ENCODE measurements around the gene USP37.

The USP37 gene

DNA sequence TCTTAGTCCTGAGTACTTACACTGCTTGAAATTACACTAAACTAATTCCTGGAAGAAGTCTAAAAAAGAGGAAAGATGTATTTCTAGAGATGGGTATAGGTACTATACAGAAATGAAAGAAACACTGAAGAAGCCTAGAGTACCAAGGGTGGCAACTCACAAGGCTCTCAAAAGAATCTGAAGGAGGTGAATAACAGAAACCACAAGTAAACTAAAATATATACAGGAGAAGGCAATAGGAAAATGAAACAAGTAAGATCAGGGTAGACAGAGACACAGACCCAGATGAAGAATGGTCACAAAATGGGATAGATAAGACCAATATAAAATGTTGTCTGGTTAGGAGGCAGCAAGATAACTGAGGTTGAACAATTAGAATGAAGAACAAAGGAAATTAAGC is 59.9 kb downstream of the USP37 start:
- DNase-seq (ENCODE audit: low read depth, low spot score), result no peak
- Histone ChIP-seq H3K9me3 (ENCODE audit: insufficient read depth, low read length) (no peaks in the 10 kb centered on the region), H3K36me3 (ENCODE audit: insufficient read depth, insufficient read length, low read length) (peaks cover 39% of the 10 kb centered on the region), H3K4me1 (ENCODE audit: insufficient read depth, insufficient read length) (no peaks in the 10 kb centered on the region), H3K4me3 (ENCODE audit: insufficient read length, low read depth) (no peak overlapping the region), H3K27me3 (ENCODE audit: insufficient read depth, insufficient read length) (no peaks in the 10 kb centered on the region), H3K9ac (ENCODE audit: insufficient read length, low read depth) (no peak overlapping the region)
- no peak for TF ChIP-seq YY1 (IDR thresholded peaks at IDR 0.05; ENCODE audit: insufficient read depth, insufficient read length)
- no peak for TF ChIP-seq ZNF274 (IDR thresholded peaks at IDR 0.05; ENCODE audit: low read depth, low read length)
- TF ChIP-seq SUZ12 (IDR thresholded peaks at IDR 0.05; ENCODE audit: extremely low read depth, insufficient read depth, insufficient read length), result no peak

DNA sequence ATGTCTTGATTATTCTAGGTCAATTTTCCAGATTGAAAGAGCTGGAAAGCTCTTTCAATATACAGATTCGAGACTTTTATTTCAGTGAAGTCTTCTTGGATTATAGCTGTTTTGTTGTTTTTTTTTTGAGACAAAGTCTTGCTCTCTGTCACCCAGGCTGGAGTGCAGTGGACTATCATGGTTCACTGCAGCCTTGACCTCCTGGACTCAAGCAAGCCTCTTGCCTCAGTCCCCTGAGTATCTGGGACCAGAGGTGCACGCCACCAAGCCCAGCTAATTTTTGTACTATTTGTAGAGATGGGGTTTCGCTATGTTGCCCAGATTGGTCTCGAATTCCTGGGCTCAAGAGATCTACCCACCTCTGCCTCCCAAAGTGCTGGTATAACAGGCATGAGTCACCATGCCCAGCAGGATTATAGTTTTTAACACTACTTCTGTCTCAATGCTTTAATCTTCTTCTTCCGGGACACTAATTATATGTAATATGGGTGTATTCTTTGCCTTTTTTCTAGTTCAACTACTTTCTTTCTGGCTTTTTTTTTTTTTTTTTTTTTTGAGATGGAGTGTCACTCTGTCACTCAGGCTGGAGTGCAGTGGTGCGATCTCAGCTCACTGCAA is 62.3 kb downstream of the USP37 start:
- no peaks in the 10 kb centered on the region for H3K27me3 ChIP-seq (ENCODE audit: insufficient read depth, insufficient read length)
- no peak for DNase-seq (ENCODE audit: low read depth, low spot score)
- H3K9me3 ChIP-seq (ENCODE audit: insufficient read depth, low read length), result no peaks in the 10 kb centered on the region
- TF ChIP-seq ZNF274 (IDR thresholded peaks at IDR 0.05; ENCODE audit: low read depth, low read length) (no peak), YY1 (IDR thresholded peaks at IDR 0.05; ENCODE audit: insufficient read depth, insufficient read length) (no peak), SUZ12 (IDR thresholded peaks at IDR 0.05; ENCODE audit: extremely low read depth, insufficient read depth, insufficient read length) (no peak)
- H3K9ac ChIP-seq (ENCODE audit: insufficient read length, low read depth), result no peak overlapping the region
- H3K4me1 ChIP-seq (ENCODE audit: insufficient read depth, insufficient read length), result no peaks in the 10 kb centered on the region
- no peak overlapping the region for H3K4me3 ChIP-seq (ENCODE audit: insufficient read length, low read depth)
- H3K36me3 ChIP-seq (ENCODE audit: insufficient read depth, insufficient read length, low read length), result peaks cover 34% of the 10 kb centered on the region

DNA sequence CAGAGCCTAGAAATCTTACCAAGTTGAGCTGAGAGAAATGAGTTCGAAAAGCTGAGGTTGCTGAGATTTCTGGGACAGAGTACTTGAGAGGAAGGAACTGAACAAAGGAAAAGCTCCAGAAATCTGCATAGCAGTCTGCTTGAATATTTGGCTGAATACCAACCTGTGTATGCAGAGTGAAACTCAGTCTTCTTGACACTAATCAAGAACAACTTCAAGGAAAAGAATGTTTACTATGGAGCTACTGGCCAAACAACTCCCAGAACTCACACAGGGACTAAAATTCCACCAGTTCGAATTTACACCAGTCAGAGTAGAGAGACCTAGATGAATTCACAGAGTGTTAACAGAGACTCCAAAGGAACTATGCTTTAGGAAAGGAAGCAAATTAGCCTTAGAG is 66.5 kb downstream of the USP37 start:
- no peaks in the 10 kb centered on the region for H3K27me3 ChIP-seq (ENCODE audit: insufficient read depth, insufficient read length)
- peaks cover 43% of the 10 kb centered on the region for H3K36me3 ChIP-seq (ENCODE audit: insufficient read depth, insufficient read length, low read length)
- H3K4me1 ChIP-seq (ENCODE audit: insufficient read depth, insufficient read length), result no peaks in the 10 kb centered on the region
- H3K4me3 ChIP-seq (ENCODE audit: insufficient read length, low read depth), result no peak overlapping the region
- DNase-seq (ENCODE audit: low read depth, low spot score), result peak; percentile 77
- TF ChIP-seq ZNF274 (IDR thresholded peaks at IDR 0.05; ENCODE audit: low read depth, low read length) (no peak), SUZ12 (IDR thresholded peaks at IDR 0.05; ENCODE audit: extremely low read depth, insufficient read depth, insufficient read length) (no peak), YY1 (IDR thresholded peaks at IDR 0.05; ENCODE audit: insufficient read depth, insufficient read length) (no peak)
- H3K9ac ChIP-seq (ENCODE audit: insufficient read length, low read depth), result no peak overlapping the region
- no peaks in the 10 kb centered on the region for H3K9me3 ChIP-seq (ENCODE audit: insufficient read depth, low read length)

DNA sequence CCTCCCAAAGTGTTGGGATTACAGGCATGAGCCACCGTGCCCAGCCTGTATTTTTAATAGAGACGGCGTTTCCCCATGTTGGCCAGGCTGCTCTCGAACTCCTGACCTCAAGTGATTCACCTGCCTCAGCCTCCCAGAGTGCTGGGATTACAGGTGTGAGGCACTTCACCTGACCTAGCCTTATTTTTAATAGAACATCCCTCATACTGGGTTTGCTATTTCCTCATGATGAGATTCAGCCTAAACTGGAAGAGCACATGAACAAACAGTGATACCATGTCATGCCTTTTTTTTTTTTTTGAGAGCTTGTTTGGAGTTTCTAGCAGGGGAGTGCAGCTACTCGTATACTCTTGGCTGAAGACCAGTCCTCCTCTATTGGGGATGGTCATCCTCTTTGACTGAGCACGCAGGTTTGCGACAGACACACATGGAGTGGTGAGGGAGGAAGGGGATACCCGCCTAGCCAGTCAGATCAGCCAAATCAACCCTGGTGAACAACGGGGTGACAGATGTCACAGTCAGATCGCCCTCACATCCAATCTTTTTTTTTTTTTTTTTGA is 67.6 kb downstream of the USP37 start:
- Histone ChIP-seq H3K36me3 (ENCODE audit: insufficient read depth, insufficient read length, low read length) (peaks cover 51% of the 10 kb centered on the region), H3K9ac (ENCODE audit: insufficient read length, low read depth) (no peak overlapping the region), H3K9me3 (ENCODE audit: insufficient read depth, low read length) (no peaks in the 10 kb centered on the region), H3K4me1 (ENCODE audit: insufficient read depth, insufficient read length) (no peaks in the 10 kb centered on the region), H3K27me3 (ENCODE audit: insufficient read depth, insufficient read length) (no peaks in the 10 kb centered on the region), H3K4me3 (ENCODE audit: insufficient read length, low read depth) (no peak overlapping the region)
- TF ChIP-seq SUZ12 (IDR thresholded peaks at IDR 0.05; ENCODE audit: extremely low read depth, insufficient read depth, insufficient read length) (no peak), ZNF274 (IDR thresholded peaks at IDR 0.05; ENCODE audit: low read depth, low read length) (no peak), YY1 (IDR thresholded peaks at IDR 0.05; ENCODE audit: insufficient read depth, insufficient read length) (no peak)
- no peak for DNase-seq (ENCODE audit: low read depth, low spot score)

DNA sequence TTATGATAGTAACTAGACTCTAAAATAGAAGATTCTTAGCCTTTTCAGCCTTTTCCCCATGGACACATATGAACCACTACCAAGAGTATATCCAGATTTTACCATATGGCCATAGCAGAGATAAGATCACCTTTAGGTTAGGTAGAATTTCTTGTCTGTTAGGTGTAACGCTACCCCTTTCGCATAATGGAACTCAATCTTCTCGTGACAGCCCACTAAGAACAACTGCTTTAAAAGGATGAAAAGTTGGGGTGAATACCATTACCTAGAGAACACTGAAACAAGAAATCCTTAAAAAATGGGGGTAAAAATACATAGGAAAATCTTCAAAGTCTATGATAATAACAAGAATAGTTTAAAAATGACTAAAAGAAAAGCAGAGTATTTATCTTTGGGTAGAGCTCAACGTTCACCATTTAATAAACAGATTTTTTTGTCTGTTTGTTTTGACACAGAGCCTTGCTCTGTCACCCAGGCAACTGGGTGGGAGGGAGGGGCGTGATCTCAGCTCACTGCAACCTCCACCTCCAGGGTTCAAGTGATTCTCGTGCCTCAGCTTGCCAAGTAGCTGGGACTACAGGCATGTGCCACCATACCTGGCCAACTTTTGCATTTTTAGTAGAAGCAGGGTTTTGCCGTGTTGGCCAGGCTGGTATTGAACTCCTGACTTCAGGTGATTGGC is 82.0 kb downstream of the USP37 start:
- H3K36me3 ChIP-seq (ENCODE audit: insufficient read depth, insufficient read length, low read length), result peaks cover 67% of the 10 kb centered on the region
- no peak for DNase-seq (ENCODE audit: low read depth, low spot score)
- H3K4me1 ChIP-seq (ENCODE audit: insufficient read depth, insufficient read length), result no peaks in the 10 kb centered on the region
- H3K9me3 ChIP-seq (ENCODE audit: insufficient read depth, low read length), result no peaks in the 10 kb centered on the region
- H3K27me3 ChIP-seq (ENCODE audit: insufficient read depth, insufficient read length), result no peaks in the 10 kb centered on the region
- no peak overlapping the region for H3K9ac ChIP-seq (ENCODE audit: insufficient read length, low read depth)
- H3K4me3 ChIP-seq (ENCODE audit: insufficient read length, low read depth), result no peak overlapping the region
- TF ChIP-seq ZNF274 (IDR thresholded peaks at IDR 0.05; ENCODE audit: low read depth, low read length), result no peak
- TF ChIP-seq YY1 (IDR thresholded peaks at IDR 0.05; ENCODE audit: insufficient read depth, insufficient read length), result no peak
- TF ChIP-seq SUZ12 (IDR thresholded peaks at IDR 0.05; ENCODE audit: extremely low read depth, insufficient read depth, insufficient read length), result no peak

GRCh38 chr2:218482651-218483050 is 85.5 kb downstream of the USP37 start:
- TF ChIP-seq SUZ12 (IDR thresholded peaks at IDR 0.05; ENCODE audit: extremely low read depth, insufficient read depth, insufficient read length) (no peak), YY1 (IDR thresholded peaks at IDR 0.05; ENCODE audit: insufficient read depth, insufficient read length) (no peak), ZNF274 (IDR thresholded peaks at IDR 0.05; ENCODE audit: low read depth, low read length) (no peak)
- Histone ChIP-seq H3K9me3 (ENCODE audit: insufficient read depth, low read length) (no peaks in the 10 kb centered on the region), H3K4me3 (ENCODE audit: insufficient read length, low read depth) (no peak overlapping the region), H3K27me3 (ENCODE audit: insufficient read depth, insufficient read length) (no peaks in the 10 kb centered on the region), H3K4me1 (ENCODE audit: insufficient read depth, insufficient read length) (no peaks in the 10 kb centered on the region), H3K36me3 (ENCODE audit: insufficient read depth, insufficient read length, low read length) (peaks cover 68% of the 10 kb centered on the region), H3K9ac (ENCODE audit: insufficient read length, low read depth) (no peak overlapping the region)
- no peak for DNase-seq (ENCODE audit: low read depth, low spot score)

GRCh38 chr2:218479595-218479994 is 88.6 kb downstream of the USP37 start:
- H3K4me3 ChIP-seq (ENCODE audit: insufficient read length, low read depth), result no peak overlapping the region
- no peaks in the 10 kb centered on the region for H3K27me3 ChIP-seq (ENCODE audit: insufficient read depth, insufficient read length)
- TF ChIP-seq ZNF274 (IDR thresholded peaks at IDR 0.05; ENCODE audit: low read depth, low read length) (no peak), SUZ12 (IDR thresholded peaks at IDR 0.05; ENCODE audit: extremely low read depth, insufficient read depth, insufficient read length) (no peak), YY1 (IDR thresholded peaks at IDR 0.05; ENCODE audit: insufficient read depth, insufficient read length) (no peak)
- DNase-seq (ENCODE audit: low read depth, low spot score), result no peak
- peaks cover 82% of the 10 kb centered on the region for H3K36me3 ChIP-seq (ENCODE audit: insufficient read depth, insufficient read length, low read length)
- H3K9me3 ChIP-seq (ENCODE audit: insufficient read depth, low read length), result no peaks in the 10 kb centered on the region
- H3K4me1 ChIP-seq (ENCODE audit: insufficient read depth, insufficient read length), result no peaks in the 10 kb centered on the region
- H3K9ac ChIP-seq (ENCODE audit: insufficient read length, low read depth), result no peak overlapping the region

Data from NT2/D1 (cell line).